GM12878 (cell line): ENCODE results near the gene DCST1. TPM values are rescaled to one million over a fixed set of nuclear protein-coding genes. Genes with fewer than 3 reads are reported as not detected.

Experiments
- ATAC-seq: fragments of 200-7000 bp; cut with Tn5 transposase; 3 replicates; pipeline ENCODE4 v1.9.1; 2020; ENCODE audit warnings: mild to moderate bottlenecking, moderate library complexity
- BruUV-seq: library from RNA; stranded (reverse); fragments of 400-500 nt; replicated peaks from 2 replicates; lab custom pipeline; 2021; lab: Mats Ljungman, UMichigan
- CTCF ChIA-PET: fragments of 300-600 bp; sonication (Branson Sonifier 250); formaldehyde crosslinking; extraction: SDS; loops from one replicate; lab custom pipeline; 2021; ENCODE audit warnings: inconsistent platforms; lab: Yijun Ruan, JAX
- POLR2A ChIA-PET: fragments of 350-600 bp; formaldehyde crosslinking; extraction: SDS; loops from one replicate; lab custom pipeline; 2021; ENCODE audit warnings: inconsistent platforms; lab: Charles Lee
- RAD21 ChIA-PET: fragments of 300-600 bp; sonication (Branson Sonifier 250); formaldehyde crosslinking; loops from one replicate; lab custom pipeline; 2023; ENCODE audit warnings: antibody characterized with exemption; ENCODE audit not compliant: unreplicated experiment; lab: Charles Lee
- SMC1A ChIA-PET: fragments of 300-600 bp; sonication (Branson Sonifier 250); formaldehyde crosslinking; loops from one replicate; lab custom pipeline; 2023; ENCODE audit not compliant: unreplicated experiment, uncharacterized antibody; lab: Charles Lee
- DNase-seq: peaks from one replicate; pipeline ENCODE4 v3.0.0-alpha.2; 2011; ENCODE audit warnings: low read depth, low spot score
- FAIRE-seq: peaks from 3 replicates; lab custom pipeline; 2011; peaks lifted over from hg19 to GRCh38; lab: Jason Lieb, UNC
- H2AFZ ChIP-seq: 2 replicates; pipeline ENCODE4 v1.6.0; 2011; ENCODE audit warnings: low read depth, low read length, control low read depth; ENCODE audit not compliant: control insufficient read depth
- H3K27ac ChIP-seq: 2 replicates; pipeline ENCODE4 v1.5.1; 2011; ENCODE audit warnings: control low read depth; ENCODE audit not compliant: control insufficient read depth, insufficient read depth
- H3K27me3 ChIP-seq, 2 experiments: replicated peaks in 1 of 2; 2 replicates each; pipeline versions ENCODE4 v1.6.0 to v1.6.1; 2011; ENCODE audit warnings: low read length in 1 of 2; ENCODE audit not compliant: control insufficient read depth in 2 of 2, insufficient read depth in 2 of 2
- H3K36me3 ChIP-seq, 2 experiments: 2 replicates each; pipeline ENCODE4 v1.5.1; 2011; ENCODE audit warnings: low read length in 1 of 2; ENCODE audit not compliant: control insufficient read depth in 2 of 2, insufficient read depth in 2 of 2
- H3K4me1 ChIP-seq: 2 replicates; pipeline ENCODE4 v1.6.1; 2011; ENCODE audit warnings: mild to moderate bottlenecking, low read length, moderate library complexity, mixed read lengths; ENCODE audit not compliant: control insufficient read depth, insufficient read depth
- H3K4me2 ChIP-seq: 2 replicates; pipeline ENCODE4 v1.6.0; 2011; ENCODE audit warnings: control low read depth; ENCODE audit not compliant: control insufficient read depth, insufficient read depth
- H3K4me3 ChIP-seq: fragments of 200-600 bp; sonication (generic); 2 replicates; pipeline ENCODE4 v1.5.1; 2016
- H3K79me2 ChIP-seq: 2 replicates; pipeline ENCODE4 v1.6.0; 2011; ENCODE audit warnings: low read length; ENCODE audit not compliant: control insufficient read depth, insufficient read depth
- H3K9ac ChIP-seq: 2 replicates; pipeline ENCODE4 v1.8.0; 2011; ENCODE audit warnings: low read length, control low read depth, mixed read lengths; ENCODE audit not compliant: control insufficient read depth, insufficient read depth
- H3K9me3 ChIP-seq: replicated peaks from 3 replicates; pipeline ENCODE4 v1.5.1; 2011; ENCODE audit warnings: mild to moderate bottlenecking, low read length; ENCODE audit not compliant: control insufficient read depth, insufficient read depth
- H4K20me1 ChIP-seq: 2 replicates; pipeline ENCODE4 v1.6.0; 2011; ENCODE audit not compliant: control insufficient read depth, insufficient read depth
- SREBF1 ChIP-seq: IDR thresholded peaks from 2 replicates; pipeline ENCODE4 v1.6.1; 2012; ENCODE audit warnings: mild to moderate bottlenecking, low read length
- WGBS: methylation state at CpG from one replicate; pipeline ENCODE4 v1.1.6; 2016; ENCODE audit warnings: low lambda C conversion rate; ENCODE audit not compliant: insufficient replicate concordance, insufficient coverage; ENCODE audit errors: missing lambda C conversion rate; 5-methylcytosine and 5-hydroxymethylcytosine counted together
- in situ Hi-C: fragments of 300-500 bp; cut with MboI; formaldehyde crosslinking; loops from 9 replicates; pipeline ENCODE4 v1.14.3; 2018; ENCODE audit warnings: mixed read lengths
- intact Hi-C: fragments of 100-400 bp; cut with micrococcal nuclease; formaldehyde crosslinking; loops from one replicate; pipeline ENCODE4 v1.14.2; 2022; ENCODE audit not compliant: unreplicated experiment
- polyA plus RNA-seq, 11 experiments: library from polyadenylated mRNA; depleted of rRNA in 4 of 11; unstranded in 6 of 11; stranded (reverse) in 5 of 11; fragments of >200 nt; fragmentation: Nextera tagmentation in 4 of 11; fragmentation: Illumina TruSeq in 1 of 11; extraction: Ambion mirVana in 4 of 11; extraction: Trizol in 1 of 11; gene quantifications; 1 replicate in 1 of 11; 2 replicates in 10 of 11; pipeline versions ENCODE4 v1.2.1 to v1.2.3, GENCODE V29; 2011 to 2016; ENCODE audit warnings: inconsistent platforms in 2 of 11, missing spikeins in 2 of 11, low read depth in 1 of 11
- total RNA-seq, 4 experiments: library from RNA; depleted of rRNA in 3 of 4; stranded (reverse); fragments of >200 nt in 3 of 4; fragmentation: Illumina TruSeq in 1 of 4; extraction: Trizol in 1 of 4; gene quantifications; 2 replicates each; pipeline versions ENCODE4 v1.2.1 to v1.2.3, GENCODE V29; 2013 to 2021
- TF ChIP-seq, protein P1 (sequence below), 3 experiments: IDR thresholded peaks in 2 of 3; conservative IDR thresholded peaks in 1 of 3; 2 replicates each; pipeline ENCODE4 v1.5.1; 2011; ENCODE audit warnings: low read depth in 3 of 3, low read length in 3 of 3, mild to moderate bottlenecking in 3 of 3, control low read depth in 2 of 3, moderate library complexity in 2 of 3, inconsistent platforms in 1 of 3, mixed read lengths in 1 of 3; ENCODE audit not compliant: control insufficient read depth in 2 of 3, insufficient read depth in 1 of 3; ENCODE audit errors: extremely low read depth in 1 of 3

The DCST1 gene
- total and polyA plus RNA-seq, 10 of the 15 experiments (the other 5 are each of a cell fraction or from before 2014, with no cell fraction given) = not detected

DNA sequence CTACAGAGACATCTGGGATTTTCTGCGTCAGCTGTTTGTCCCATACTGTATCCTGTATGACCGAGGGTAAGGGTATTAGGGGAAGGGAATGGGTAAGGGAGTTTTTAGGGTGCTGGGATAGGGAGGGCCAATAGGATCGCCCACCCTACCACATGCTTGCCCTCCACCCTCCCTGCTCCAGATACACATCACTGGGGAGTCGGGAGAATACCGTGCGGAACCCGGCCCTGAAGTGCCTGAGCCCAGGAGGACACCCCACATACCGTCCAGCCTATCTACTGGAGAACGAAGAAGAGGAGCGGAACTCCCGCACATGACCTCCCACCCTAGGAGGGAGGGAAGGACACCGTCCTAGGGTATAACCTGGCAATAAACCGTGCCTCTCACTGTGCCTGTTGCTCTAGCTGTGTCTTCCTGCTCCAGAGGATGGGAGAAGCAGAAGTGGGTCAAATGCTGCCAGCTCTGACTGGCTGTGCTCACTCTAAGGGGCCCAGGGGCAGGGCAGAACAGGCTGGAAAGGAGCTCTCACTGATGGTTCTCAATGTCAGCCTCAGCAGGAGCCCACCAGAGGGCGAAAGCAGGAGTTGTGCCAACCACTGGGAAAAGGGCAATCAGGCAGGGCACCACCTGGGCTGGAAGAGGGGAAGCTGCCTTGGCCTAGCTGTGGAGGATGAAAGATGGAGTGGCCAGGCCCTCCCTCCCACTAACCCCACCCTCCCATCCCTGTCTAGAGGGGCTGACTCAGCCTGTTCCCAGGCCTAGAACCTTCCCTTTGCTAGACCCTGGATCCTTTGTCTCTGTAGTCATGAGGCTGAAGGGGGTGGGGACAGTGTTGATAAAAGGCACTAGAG is 40.7 kb upstream of the DCST1 start:
- Histone ChIP-seq H4K20me1 (no peaks in the 10 kb centered on the region), H3K27me3 (no peaks in the 10 kb centered on the region), H3K9me3 (no peaks in the 10 kb centered on the region), H3K36me3 (peaks cover 11 to 14% of the 10 kb centered on the region in 2 experiments; a peak in 3 of 4 replicates), H3K4me3 (no peak overlapping the region), H3K27ac (no peak overlapping the region), H3K4me2 (no peak overlapping the region), H3K79me2 (no peaks in the 10 kb centered on the region; the same call in 1 of the 2 replicates), H3K4me1 (peaks cover 9% of the 10 kb centered on the region), H2AFZ (no peak overlapping the region)
- BruUV-seq = no TSS peak
- WGBS = 82% methylated on average over 14 of the region's 14 CpGs
- RAD21 ChIA-PET = interaction anchor here (1.5 kb wide), 1 partner anchor 9 kb away, joined by 9 read pairs; the partner anchor contains the start of gene FLAD1
- CTCF ChIA-PET = interaction anchor here (0.5 to 11.0 kb wide), 7 partner anchors 14 to 299 kb away, joined by 3 to 226 read pairs (median 4); partner anchors contain the start of genes CKS1B, FLAD1, PBXIP1 and SHC1
- SMC1A ChIA-PET = interaction anchor here (0.6 to 8.1 kb wide), 3 partner anchors 9 to 24 kb away, joined by 3 to 69 read pairs (median 6); partner anchors contain the start of gene FLAD1
- POLR2A ChIA-PET = interaction anchor here (1.4 kb wide), 1 partner anchor 10 kb away, joined by 4 read pairs; the partner anchor contains the start of gene FLAD1
- intact Hi-C loops (no loop called here), in situ Hi-C loops (no loop called here)
- no peak for DNase-seq
- TF ChIP-seq SREBF1 = no peak
- TF ChIP-seq, protein P1, sequence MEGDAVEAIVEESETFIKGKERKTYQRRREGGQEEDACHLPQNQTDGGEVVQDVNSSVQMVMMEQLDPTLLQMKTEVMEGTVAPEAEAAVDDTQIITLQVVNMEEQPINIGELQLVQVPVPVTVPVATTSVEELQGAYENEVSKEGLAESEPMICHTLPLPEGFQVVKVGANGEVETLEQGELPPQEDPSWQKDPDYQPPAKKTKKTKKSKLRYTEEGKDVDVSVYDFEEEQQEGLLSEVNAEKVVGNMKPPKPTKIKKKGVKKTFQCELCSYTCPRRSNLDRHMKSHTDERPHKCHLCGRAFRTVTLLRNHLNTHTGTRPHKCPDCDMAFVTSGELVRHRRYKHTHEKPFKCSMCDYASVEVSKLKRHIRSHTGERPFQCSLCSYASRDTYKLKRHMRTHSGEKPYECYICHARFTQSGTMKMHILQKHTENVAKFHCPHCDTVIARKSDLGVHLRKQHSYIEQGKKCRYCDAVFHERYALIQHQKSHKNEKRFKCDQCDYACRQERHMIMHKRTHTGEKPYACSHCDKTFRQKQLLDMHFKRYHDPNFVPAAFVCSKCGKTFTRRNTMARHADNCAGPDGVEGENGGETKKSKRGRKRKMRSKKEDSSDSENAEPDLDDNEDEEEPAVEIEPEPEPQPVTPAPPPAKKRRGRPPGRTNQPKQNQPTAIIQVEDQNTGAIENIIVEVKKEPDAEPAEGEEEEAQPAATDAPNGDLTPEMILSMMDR (IDR thresholded peaks at IDR 0.05 in 2 of 3, conservative IDR thresholded peaks at IDR 0.05 in 1 of 3; ENCODE audit: control insufficient read depth in 2 of 3, extremely low read depth in 1 of 3, insufficient read depth in 1 of 3, low read depth in 3 of 3, low read length in 3 of 3) = peak; percentile 8 to 30 (median 21); a peak in 3 of 6 replicates
- TF ChIP-seq, all 136 proteins: peak for 1
- ATAC-seq (peak; percentile 37; the same call in 2 of the 3 replicates), FAIRE-seq (no peak)
- H3K9ac ChIP-seq = no peak overlapping the region
